Sigmoid colon (tissue), 7 donors: Measurements from ENCODE around the gene SPR. TPM values are rescaled to one million over a fixed set of nuclear protein-coding genes. Genes with fewer than 3 reads are reported as not detected.
A peak's percentile ranks its signal among the peaks of the same experiment; 100 is the strongest.

Source experiments
- DNase-seq: peaks from one replicate; pipeline ENCODE4 v3.0.0-alpha.2; 2019
- H3K27ac ChIP-seq, 4 donors: fragments of 200-600 bp; sonication (generic); one replicate each; pipeline ENCODE4 v1.5.1; 2016 to 2019; ENCODE audit warnings: mild to moderate bottlenecking in 1 of 4
- H3K27me3 ChIP-seq, 3 donors: fragments of 200-600 bp; sonication (generic); one replicate each; pipeline ENCODE4 v1.5.1; 2019; ENCODE audit warnings: mild to moderate bottlenecking in 1 of 3
- H3K36me3 ChIP-seq, 4 donors: fragments of 200-600 bp; sonication (generic); one replicate each; pipeline ENCODE4 v1.5.1; 2016 to 2019
- H3K4me1 ChIP-seq, 4 donors: fragments of 200-600 bp; sonication (generic); one replicate each; pipeline ENCODE4 v1.5.1; 2017 to 2019
- H3K4me3 ChIP-seq, 4 donors: fragments of 200-600 bp; sonication (generic); one replicate each; pipeline ENCODE4 v1.5.1; 2017 to 2019; ENCODE audit warnings: mild to moderate bottlenecking in 2 of 4, moderate library complexity in 1 of 4
- H3K9me3 ChIP-seq, 4 donors: fragments of 200-600 bp in 3 of 4; sonication (generic) in 3 of 4; one replicate each; pipeline versions ENCODE4 v1.5.1 to v1.6.1; 2013 to 2019
- EP300 ChIP-seq, 4 donors: sonication (generic); formaldehyde crosslinking; IDR thresholded peaks; one replicate each; pipeline ENCODE4 v1.6.1; 2017; ENCODE audit warnings: antibody characterized with exemption in 4 of 4
- POLR2A ChIP-seq, 2 donors: fragments of 450-650 bp; IDR thresholded peaks; one replicate each; pipeline ENCODE4 v1.6.1; 2016; ENCODE audit warnings: antibody characterized with exemption in 2 of 2, mild to moderate bottlenecking in 2 of 2, moderate library complexity in 2 of 2
- POLR2AphosphoS5 ChIP-seq, 4 donors: sonication (generic); formaldehyde crosslinking; IDR thresholded peaks; one replicate each; pipeline ENCODE4 v1.6.1; 2017; ENCODE audit warnings: antibody characterized with exemption in 4 of 4
- WGBS, 2 donors: extraction: QIAGEN DNeasy Blood & Tissue Kit; methylation state at CpG; one replicate each; pipeline ENCODE4 v1.1.7; 2013; 5-methylcytosine and 5-hydroxymethylcytosine counted together
- intact Hi-C: fragments of 100-400 bp; cut with DNase I; formaldehyde crosslinking; loops from one replicate; pipeline ENCODE4 v1.15.1; 2023
- polyA plus RNA-seq, 3 donors: library from polyadenylated mRNA; stranded (reverse); fragments of 200-250 nt; gene quantifications; one replicate each; pipeline ENCODE4 v1.2.3, GENCODE V29; 2013
- total RNA-seq, 4 donors: library from RNA; depleted of rRNA; stranded (reverse); fragments of >200 nt; gene quantifications; one replicate each; pipeline ENCODE4 v1.1.0, GENCODE V29; 2016
- TF ChIP-seq, protein P1 (sequence below), 4 experiments: fragments of 450-650 bp in 3 of 4; fragments of 200-600 bp in 1 of 4; IDR thresholded peaks; one replicate each; pipeline ENCODE4 v1.5.1; 2016 to 2019; ENCODE audit warnings: antibody characterized with exemption in 4 of 4, mild to moderate bottlenecking in 3 of 4, moderate library complexity in 2 of 4
- donor health status: healthy with polysubstance abuse.
- donor health status: Bipolar disorder and iron deficiency.
- donor health status: healthy.

Gene SPR
- total and polyA plus RNA-seq, 7 donors: 31.0 to 69.8 (median 46.1) TPM

DNA sequence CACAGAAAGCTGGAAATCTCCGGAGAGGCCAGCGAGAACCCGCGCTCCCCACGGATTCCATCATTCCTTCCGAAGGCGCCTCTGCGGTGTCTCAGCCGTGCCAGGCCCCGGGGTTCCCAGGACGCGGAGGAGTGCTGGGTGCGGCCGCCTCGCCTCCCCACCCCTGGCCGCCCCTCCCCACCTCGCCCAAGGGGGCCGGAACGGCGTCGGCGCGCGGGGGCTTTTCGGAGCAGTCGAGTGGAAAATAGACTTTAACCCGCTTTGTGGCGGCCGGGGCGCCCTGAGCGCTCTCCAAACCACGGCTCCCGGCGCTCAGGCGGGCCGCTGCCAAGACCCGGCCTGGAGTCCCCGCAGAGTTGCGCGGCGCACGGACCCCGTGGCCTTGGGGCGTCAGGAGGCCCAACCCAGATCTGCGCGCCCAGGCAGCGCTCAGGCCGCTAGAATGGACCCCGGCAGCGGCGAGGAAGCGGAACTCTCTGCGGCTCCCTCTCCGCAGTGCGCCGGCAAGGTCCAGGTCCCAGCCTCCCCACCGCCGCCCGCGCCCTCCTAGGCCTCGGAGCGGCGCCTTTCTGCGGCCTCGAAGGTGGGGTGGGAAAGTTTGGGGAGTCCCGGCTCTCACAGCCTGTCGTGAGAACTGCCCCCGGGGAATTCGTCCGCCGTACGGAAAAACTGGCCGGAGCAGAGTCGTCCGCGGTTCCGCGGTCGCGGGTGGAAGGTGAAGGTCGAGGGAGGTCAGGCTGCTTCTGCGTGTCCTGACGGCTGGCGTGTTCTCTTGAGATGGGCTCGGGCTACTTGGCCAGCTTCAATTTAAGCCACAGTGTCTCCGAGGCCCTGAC lies 28.9 kb downstream of the SPR start:
- Histone ChIP-seq H3K9me3 (no peaks in the 10 kb centered on the region), H3K4me3 (peak overlapping the region; percentile 6 to 44 (median 34)), H3K4me1 (peaks cover 3 to 58% (median 51%) of the 10 kb centered on the region in 4 donors), H3K27ac (no peak overlapping the region), H3K27me3 (peaks cover 69 to 100% (median 91%) of the 10 kb centered on the region in 3 donors), H3K36me3 (no peaks in the 10 kb centered on the region)
- WGBS, 2 donors: 1 to 2% methylated on average over 86 of the region's 86 CpGs
- peak; percentile 66 for DNase-seq
- TF ChIP-seq, protein P1, sequence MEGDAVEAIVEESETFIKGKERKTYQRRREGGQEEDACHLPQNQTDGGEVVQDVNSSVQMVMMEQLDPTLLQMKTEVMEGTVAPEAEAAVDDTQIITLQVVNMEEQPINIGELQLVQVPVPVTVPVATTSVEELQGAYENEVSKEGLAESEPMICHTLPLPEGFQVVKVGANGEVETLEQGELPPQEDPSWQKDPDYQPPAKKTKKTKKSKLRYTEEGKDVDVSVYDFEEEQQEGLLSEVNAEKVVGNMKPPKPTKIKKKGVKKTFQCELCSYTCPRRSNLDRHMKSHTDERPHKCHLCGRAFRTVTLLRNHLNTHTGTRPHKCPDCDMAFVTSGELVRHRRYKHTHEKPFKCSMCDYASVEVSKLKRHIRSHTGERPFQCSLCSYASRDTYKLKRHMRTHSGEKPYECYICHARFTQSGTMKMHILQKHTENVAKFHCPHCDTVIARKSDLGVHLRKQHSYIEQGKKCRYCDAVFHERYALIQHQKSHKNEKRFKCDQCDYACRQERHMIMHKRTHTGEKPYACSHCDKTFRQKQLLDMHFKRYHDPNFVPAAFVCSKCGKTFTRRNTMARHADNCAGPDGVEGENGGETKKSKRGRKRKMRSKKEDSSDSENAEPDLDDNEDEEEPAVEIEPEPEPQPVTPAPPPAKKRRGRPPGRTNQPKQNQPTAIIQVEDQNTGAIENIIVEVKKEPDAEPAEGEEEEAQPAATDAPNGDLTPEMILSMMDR (IDR thresholded peaks at IDR 0.05): no peak
- TF ChIP-seq POLR2AphosphoS5 (IDR thresholded peaks at IDR 0.05) (no peak), POLR2A (IDR thresholded peaks at IDR 0.05) (no peak), EP300 (IDR thresholded peaks at IDR 0.05) (no peak)
- intact Hi-C loops: no loop called here

DNA sequence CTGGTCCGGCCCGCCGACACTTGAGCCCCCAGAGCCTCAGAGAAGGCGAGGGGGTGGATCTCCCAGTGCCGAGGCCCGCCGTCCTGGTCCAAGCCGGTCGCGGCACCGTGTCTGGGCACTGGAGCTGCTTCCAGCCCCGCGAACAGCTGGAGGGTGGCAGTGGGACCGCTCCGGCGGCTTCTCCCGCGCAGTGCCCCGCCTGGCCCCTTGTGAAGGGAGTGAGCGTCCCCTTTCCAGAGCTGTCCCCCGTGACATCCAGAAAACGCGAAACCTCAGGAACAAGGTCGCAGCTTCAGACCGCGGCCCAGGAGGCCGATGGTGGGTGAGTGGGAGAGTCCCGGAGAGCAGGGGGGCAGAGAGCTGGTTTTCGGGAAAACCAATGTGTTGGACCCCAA lies 29.5 kb downstream of the SPR start:
- peaks cover 3 to 58% (median 51%) of the 10 kb centered on the region in 4 donors for H3K4me1 ChIP-seq
- WGBS, 2 donors: 2% methylated on average over 29 of the region's 29 CpGs
- peaks cover 73 to 100% (median 92%) of the 10 kb centered on the region in 3 donors for H3K27me3 ChIP-seq
- H3K27ac ChIP-seq: no peak overlapping the region
- peak; percentile 61 for DNase-seq
- peak overlapping the region; percentile 5 to 44 (median 34) for H3K4me3 ChIP-seq
- H3K36me3 ChIP-seq: no peaks in the 10 kb centered on the region
- no peaks in the 10 kb centered on the region for H3K9me3 ChIP-seq
- TF ChIP-seq POLR2AphosphoS5 (IDR thresholded peaks at IDR 0.05) (no peak), POLR2A (IDR thresholded peaks at IDR 0.05) (no peak), EP300 (IDR thresholded peaks at IDR 0.05) (no peak)
- TF ChIP-seq, protein P1 (IDR thresholded peaks at IDR 0.05): no peak
- intact Hi-C loops: no loop called here

DNA sequence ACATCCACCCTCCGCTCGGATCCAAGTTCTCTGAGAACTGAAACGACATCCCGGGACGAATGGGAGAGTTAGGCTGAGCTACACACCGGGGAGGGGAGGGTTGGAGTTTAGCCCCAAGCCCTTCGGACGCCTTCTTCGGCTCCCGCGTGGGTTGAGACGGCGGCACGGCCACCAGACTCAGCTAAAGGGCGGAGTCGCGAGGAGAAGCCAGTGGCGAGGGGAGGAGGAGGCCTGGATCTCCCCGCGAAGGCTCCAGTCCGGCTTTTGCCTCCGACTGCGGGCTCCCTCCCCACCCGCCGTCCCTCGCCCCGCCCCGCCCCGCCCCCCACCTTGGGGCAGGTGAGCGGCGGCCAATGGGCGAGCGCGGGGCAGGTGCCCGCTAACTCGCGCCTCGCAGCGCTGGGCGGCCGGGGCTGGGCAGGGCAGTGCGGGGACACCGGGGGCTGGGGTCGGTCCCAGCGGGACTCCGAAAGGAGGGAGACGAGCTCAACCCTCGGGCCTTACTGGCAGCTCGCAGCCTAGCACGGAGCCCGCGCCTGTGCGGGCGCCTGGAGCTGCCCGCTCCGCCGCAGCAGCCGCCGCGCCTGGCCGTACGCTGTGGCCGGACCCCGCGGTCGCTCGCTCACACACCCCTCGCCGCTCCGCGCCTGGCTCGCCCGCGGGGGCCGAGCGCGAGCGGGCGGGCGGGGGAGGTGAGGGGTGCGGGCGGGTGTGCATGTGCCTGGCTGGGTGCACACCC lies 30.1 kb downstream of the SPR start, which contains the start of gene EMX1:
EMX1 (plus strand) TSS at position 382 of the 739 bp plus-strand sequence; CDS start at position 716, 334 bp downstream.
- no peak within 1 kb of the TSS for H3K27ac ChIP-seq
- intact Hi-C loops: no loop called here
- no peak for DNase-seq
- peak within 1 kb of the TSS; percentile 5 to 44 (median 34) for H3K4me3 ChIP-seq
- H3K9me3 ChIP-seq: no peaks in the 10 kb centered on the region
- 1% methylated on average over 82 of the region's 82 CpGs for WGBS, 2 donors
- peaks cover 73 to 100% (median 95%) of the 10 kb centered on the region in 3 donors for H3K27me3 ChIP-seq
- peaks cover 3 to 58% (median 51%) of the 10 kb centered on the region in 4 donors for H3K4me1 ChIP-seq
- H3K36me3 ChIP-seq: no peaks in the 10 kb centered on the region
- TF ChIP-seq, protein P1 (IDR thresholded peaks at IDR 0.05): no peak
- no peak for TF ChIP-seq EP300 (IDR thresholded peaks at IDR 0.05)
- no peak for TF ChIP-seq POLR2A (IDR thresholded peaks at IDR 0.05)
- no peak for TF ChIP-seq POLR2AphosphoS5 (IDR thresholded peaks at IDR 0.05)

DNA sequence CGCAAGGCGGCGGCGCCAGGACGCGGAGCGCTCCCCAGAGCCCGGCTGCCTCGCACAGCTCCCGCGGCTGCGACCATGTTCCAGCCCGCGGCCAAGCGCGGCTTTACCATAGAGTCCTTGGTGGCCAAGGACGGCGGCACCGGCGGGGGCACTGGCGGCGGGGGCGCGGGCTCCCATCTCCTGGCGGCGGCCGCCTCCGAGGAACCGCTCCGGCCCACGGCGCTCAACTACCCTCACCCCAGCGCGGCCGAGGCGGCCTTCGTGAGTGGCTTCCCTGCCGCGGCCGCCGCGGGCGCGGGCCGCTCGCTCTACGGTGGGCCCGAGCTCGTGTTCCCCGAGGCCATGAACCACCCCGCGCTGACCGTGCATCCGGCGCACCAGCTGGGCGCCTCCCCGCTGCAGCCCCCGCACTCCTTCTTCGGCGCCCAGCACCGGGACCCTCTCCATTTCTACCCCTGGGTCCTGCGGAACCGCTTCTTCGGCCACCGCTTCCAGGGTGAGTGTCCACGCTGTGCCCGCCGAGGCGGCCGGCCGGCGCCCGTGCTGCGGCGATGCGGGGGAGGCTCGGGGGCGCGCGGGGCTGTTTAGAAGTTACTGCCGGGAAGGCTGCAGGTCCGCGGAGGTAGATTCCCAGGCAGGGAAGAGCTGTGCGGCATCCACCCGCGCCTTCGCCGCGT lies 30.8 kb downstream of the SPR start:
- Histone ChIP-seq H3K4me1 (peaks cover 3 to 58% (median 51%) of the 10 kb centered on the region in 4 donors), H3K27me3 (peaks cover 73 to 100% (median 99%) of the 10 kb centered on the region in 3 donors), H3K9me3 (no peaks in the 10 kb centered on the region), H3K4me3 (peak overlapping the region in 3 of 4 donors; percentile 28 to 44 (median 41)), H3K27ac (no peak overlapping the region), H3K36me3 (no peaks in the 10 kb centered on the region)
- no peak for TF ChIP-seq EP300 (IDR thresholded peaks at IDR 0.05)
- TF ChIP-seq, protein P1 (IDR thresholded peaks at IDR 0.05): no peak
- no peak for TF ChIP-seq POLR2AphosphoS5 (IDR thresholded peaks at IDR 0.05)
- TF ChIP-seq POLR2A (IDR thresholded peaks at IDR 0.05): no peak
- intact Hi-C loops: no loop called here
- DNase-seq: peak; percentile 55
- 1% methylated on average over 89 of the region's 89 CpGs for WGBS, 2 donors
